Measurements from ENCODE around the gene RRAGD.

DNA sequence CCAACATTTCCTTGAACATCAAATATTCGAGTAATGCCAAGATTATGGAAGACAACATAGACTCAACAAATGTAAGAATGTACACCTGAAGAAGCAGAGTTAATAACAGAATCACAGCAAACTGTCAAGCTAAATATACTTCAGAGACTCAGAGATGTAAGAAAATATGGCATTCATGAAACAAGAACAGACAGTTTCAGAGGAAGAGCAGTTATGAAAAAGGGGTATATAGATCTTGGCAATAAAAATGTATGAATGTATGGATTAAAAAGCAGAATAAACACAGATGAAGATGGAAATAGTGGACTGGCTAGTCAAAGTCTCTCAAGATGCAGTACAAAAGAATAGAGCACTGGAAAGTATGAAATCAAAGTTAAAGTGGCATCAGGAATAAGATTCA, 18.4 kb downstream of the RRAGD start:
- TF ChIP-seq, protein P1, sequence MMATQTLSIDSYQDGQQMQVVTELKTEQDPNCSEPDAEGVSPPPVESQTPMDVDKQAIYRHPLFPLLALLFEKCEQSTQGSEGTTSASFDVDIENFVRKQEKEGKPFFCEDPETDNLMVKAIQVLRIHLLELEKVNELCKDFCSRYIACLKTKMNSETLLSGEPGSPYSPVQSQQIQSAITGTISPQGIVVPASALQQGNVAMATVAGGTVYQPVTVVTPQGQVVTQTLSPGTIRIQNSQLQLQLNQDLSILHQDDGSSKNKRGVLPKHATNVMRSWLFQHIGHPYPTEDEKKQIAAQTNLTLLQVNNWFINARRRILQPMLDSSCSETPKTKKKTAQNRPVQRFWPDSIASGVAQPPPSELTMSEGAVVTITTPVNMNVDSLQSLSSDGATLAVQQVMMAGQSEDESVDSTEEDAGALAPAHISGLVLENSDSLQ (IDR thresholded peaks at IDR 0.05): no peak
- TF ChIP-seq ELF4 (IDR thresholded peaks at IDR 0.05) (no peak), HDGF (IDR thresholded peaks at IDR 0.05; ENCODE audit: borderline replicate concordance) (no peak), SP1 (IDR thresholded peaks at IDR 0.05) (no peak), FOXM1 (IDR thresholded peaks at IDR 0.05; ENCODE audit: borderline replicate concordance) (no peak), ZNF384 (IDR thresholded peaks at IDR 0.05) (no peak), NFRKB (IDR thresholded peaks at IDR 0.05) (no peak), FOXA1 (IDR thresholded peaks at IDR 0.05) (no peak)
